Measurements from ENCODE around the gene LRFN4.

- TF ChIP-seq PRDM4 (CRISPR knock-in tag; IDR thresholded peaks at IDR 0.05; ENCODE audit: borderline replicate concordance) (no peak), RAD21 (CRISPR knock-in tag; IDR thresholded peaks at IDR 0.05) (no peak)
- TF ChIP-seq, protein P1, sequence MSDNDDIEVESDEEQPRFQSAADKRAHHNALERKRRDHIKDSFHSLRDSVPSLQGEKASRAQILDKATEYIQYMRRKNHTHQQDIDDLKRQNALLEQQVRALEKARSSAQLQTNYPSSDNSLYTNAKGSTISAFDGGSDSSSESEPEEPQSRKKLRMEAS (IDR thresholded peaks at IDR 0.05): no peak
These were observed 15.0 kb upstream of the LRFN4 start for GRCh38 chr11:66841861-66842260.
